MM.1S (cell line): ENCODE data around the gene THOC3.
"Not testable (repeated sequence)": the region's sequence is repeated elsewhere in the genome, so short reads cannot be mapped to it uniquely, and the experiment has no call there.

Experiments used
- DNase-seq: peaks from one replicate; pipeline ENCODE4 v3.0.0-alpha.2; 2015
- H2AFZ ChIP-seq: fragments of 300-600 bp; sonication (generic); 2 replicates; pipeline ENCODE4 v1.6.0; 2016; ENCODE audit warnings: antibody characterized with exemption, low read length
- H3F3A ChIP-seq: fragments of 300-600 bp; sonication (generic); 2 replicates; pipeline ENCODE4 v1.6.1; 2016; ENCODE audit warnings: mild to moderate bottlenecking, antibody characterized with exemption, low read length, moderate library complexity, mixed read lengths; ENCODE audit not compliant: insufficient read depth
- H3K27ac ChIP-seq: fragments of 300-600 bp; sonication (generic); 2 replicates; pipeline ENCODE4 v1.5.1; 2016; ENCODE audit warnings: mild to moderate bottlenecking, low read length
- H3K27me3 ChIP-seq: fragments of 300-600 bp; sonication (generic); replicated peaks from 2 replicates; pipeline ENCODE4 v1.6.0; 2016; ENCODE audit warnings: low read length; ENCODE audit not compliant: insufficient read depth
- H3K36me3 ChIP-seq: fragments of 300-600 bp; sonication (generic); replicated peaks from 2 replicates; pipeline ENCODE4 v1.6.1; 2016; ENCODE audit warnings: mild to moderate bottlenecking, low read length, mixed read lengths; ENCODE audit not compliant: insufficient read depth
- H3K4me1 ChIP-seq: fragments of 300-600 bp; sonication (generic); 2 replicates; pipeline ENCODE4 v1.6.1; 2016; ENCODE audit warnings: low read length, mixed read lengths
- H3K4me2 ChIP-seq: fragments of 300-600 bp; sonication (generic); 2 replicates; pipeline ENCODE4 v1.6.0; 2016; ENCODE audit warnings: low read depth, low read length
- H3K4me3 ChIP-seq: fragments of 300-600 bp; sonication (generic); 2 replicates; pipeline ENCODE4 v1.5.1; 2016; ENCODE audit warnings: low read length, mixed read lengths
- H3K79me2 ChIP-seq: fragments of 300-600 bp; sonication (generic); 2 replicates; pipeline ENCODE4 v1.6.1; 2016; ENCODE audit warnings: mixed run types, low read length, mixed read lengths
- H3K9ac ChIP-seq: fragments of 300-600 bp; sonication (generic); 2 replicates; pipeline ENCODE4 v1.6.1; 2016; ENCODE audit warnings: low read length, mixed read lengths
- H3K9me2 ChIP-seq: fragments of 300-600 bp; sonication (generic); replicated peaks from 2 replicates; pipeline ENCODE4 v1.6.1; 2016; ENCODE audit warnings: mild to moderate bottlenecking, low read length, mixed read lengths; ENCODE audit not compliant: insufficient read depth
- H3K9me3 ChIP-seq: fragments of 300-600 bp; sonication (generic); replicated peaks from 2 replicates; pipeline ENCODE4 v1.6.1; 2016; ENCODE audit warnings: mild to moderate bottlenecking, low read length, mixed read lengths; ENCODE audit not compliant: insufficient read depth
- H4K20me1 ChIP-seq: fragments of 300-600 bp; sonication (generic); 2 replicates; pipeline ENCODE4 v1.6.1; 2016; ENCODE audit warnings: mild to moderate bottlenecking, low read length, moderate library complexity, mixed read lengths; ENCODE audit not compliant: insufficient read depth

The THOC3 gene

GRCh38 chr5:175954107-175954506 lies 14.0 kb downstream of the THOC3 start:
- not testable (repeated sequence) for H3F3A ChIP-seq, DNase-seq, H3K27ac ChIP-seq, H3K4me1 ChIP-seq, H2AFZ ChIP-seq, H3K27me3 ChIP-seq, H3K36me3 ChIP-seq, H3K4me3 ChIP-seq, H3K9me3 ChIP-seq, H3K4me2 ChIP-seq, H3K9ac ChIP-seq, H4K20me1 ChIP-seq, H3K9me2 ChIP-seq, H3K79me2 ChIP-seq

- not testable (repeated sequence) for DNase-seq, H3K36me3 ChIP-seq, H3K9ac ChIP-seq
Observed at GRCh38 chr5:175952810-175953209, 15.3 kb downstream of the THOC3 start.

DNA sequence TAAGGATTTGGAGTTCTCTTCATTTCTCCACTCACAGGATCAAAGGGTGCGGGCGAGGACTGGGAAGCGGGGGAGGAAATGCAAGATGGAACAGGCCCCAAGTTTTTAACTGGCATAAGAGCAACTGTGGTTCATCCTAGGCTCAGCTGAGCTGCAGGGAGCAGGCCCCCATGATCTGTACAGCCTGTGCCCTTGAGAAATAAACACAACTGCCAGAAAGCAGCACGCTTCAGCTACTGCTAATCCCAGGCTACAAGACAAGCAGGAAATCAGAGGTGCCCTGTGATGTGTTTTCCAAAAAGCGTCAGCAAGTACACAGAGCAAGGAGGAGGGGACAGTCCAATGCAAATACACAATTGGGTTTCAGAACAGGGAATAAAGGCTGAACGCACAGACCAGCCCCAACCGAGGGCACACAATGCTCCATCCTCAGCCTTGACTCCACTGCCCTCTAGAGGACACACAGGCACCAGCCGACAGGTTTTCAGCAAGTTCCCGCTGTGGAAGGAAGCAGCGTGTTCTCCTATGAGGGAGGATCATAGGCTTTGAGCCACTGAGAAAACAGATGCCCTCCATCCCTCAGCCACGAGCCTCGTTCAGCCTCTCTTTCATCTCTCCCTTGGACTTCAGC lies 16.7 kb downstream of the THOC3 start:
- H3F3A ChIP-seq, H3K4me3 ChIP-seq, H3K4me2 ChIP-seq, H3K4me1 ChIP-seq, H3K36me3 ChIP-seq, H3K27me3 ChIP-seq, H3K9me2 ChIP-seq, H2AFZ ChIP-seq, H4K20me1 ChIP-seq, H3K79me2 ChIP-seq, H3K9ac ChIP-seq, H3K27ac ChIP-seq, H3K9me3 ChIP-seq, DNase-seq: not testable (repeated sequence)

More at GRCh38 chr5:175952810-175953209, 15.3 kb downstream of the THOC3 start:
- not testable (repeated sequence) for H3K27me3 ChIP-seq, H2AFZ ChIP-seq, H3K4me3 ChIP-seq, H3F3A ChIP-seq, H3K27ac ChIP-seq, H3K9me3 ChIP-seq, H3K4me1 ChIP-seq, H4K20me1 ChIP-seq, H3K9me2 ChIP-seq, H3K4me2 ChIP-seq, H3K79me2 ChIP-seq

- not testable (repeated sequence) for DNase-seq, H2AFZ ChIP-seq, H4K20me1 ChIP-seq, H3K4me2 ChIP-seq, H3K79me2 ChIP-seq, H3K9me3 ChIP-seq, H3K36me3 ChIP-seq, H3K9me2 ChIP-seq, H3K27me3 ChIP-seq, H3F3A ChIP-seq, H3K4me3 ChIP-seq, H3K27ac ChIP-seq, H3K9ac ChIP-seq, H3K4me1 ChIP-seq
Observed at GRCh38 chr5:175948329-175949108, 19.6 kb downstream of the THOC3 start.

DNA sequence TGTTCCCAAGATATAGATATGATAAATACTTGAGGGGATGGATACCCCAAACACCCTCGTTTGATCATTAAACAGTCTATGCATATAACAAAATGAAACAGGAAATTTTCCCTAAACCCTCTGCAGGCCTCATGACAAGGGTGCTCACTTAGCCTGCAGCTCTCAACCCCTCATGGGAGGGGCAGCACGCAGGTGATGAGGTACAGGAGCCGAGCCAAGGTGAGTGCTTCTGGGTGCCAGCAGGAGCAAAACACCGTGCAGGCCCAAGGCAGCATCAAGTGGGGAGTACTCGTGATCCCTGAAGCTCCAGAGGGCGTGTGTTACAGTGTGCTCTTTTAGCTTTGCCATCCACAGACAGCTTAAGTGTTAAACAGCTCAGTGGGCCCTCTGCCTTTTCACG lies 24.9 kb downstream of the THOC3 start:
- not testable (repeated sequence) for H3K27me3 ChIP-seq, H4K20me1 ChIP-seq, H3K9me2 ChIP-seq, H3F3A ChIP-seq, H3K9ac ChIP-seq, H3K36me3 ChIP-seq, H3K27ac ChIP-seq, H3K9me3 ChIP-seq, H2AFZ ChIP-seq, H3K4me3 ChIP-seq, H3K4me1 ChIP-seq, H3K4me2 ChIP-seq, H3K79me2 ChIP-seq, DNase-seq

DNA sequence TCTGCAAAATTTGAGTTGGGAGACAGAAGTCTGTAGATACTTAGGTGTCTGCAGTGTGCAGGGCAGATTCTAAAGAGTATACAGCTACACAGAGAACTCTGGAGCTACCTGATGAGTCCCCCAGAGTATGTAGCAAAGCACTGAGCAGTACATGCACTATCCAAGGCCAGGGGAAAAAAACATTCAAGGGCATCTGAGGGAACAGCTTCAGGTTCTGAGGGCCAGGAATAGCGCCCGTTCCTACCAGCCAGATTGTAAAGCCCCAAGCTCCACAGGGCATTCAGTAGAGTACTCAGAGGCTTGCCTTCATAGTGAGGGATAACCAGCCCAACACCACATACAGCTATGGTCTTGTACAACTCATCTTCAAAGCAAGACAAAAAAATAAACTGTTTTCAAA lies 27.5 kb downstream of the THOC3 start:
- H3K36me3 ChIP-seq, H3F3A ChIP-seq, H3K79me2 ChIP-seq, H3K27me3 ChIP-seq, H3K27ac ChIP-seq, H3K9ac ChIP-seq, H3K9me3 ChIP-seq, H4K20me1 ChIP-seq, H2AFZ ChIP-seq, H3K4me2 ChIP-seq, H3K9me2 ChIP-seq, H3K4me1 ChIP-seq, H3K4me3 ChIP-seq, DNase-seq: not testable (repeated sequence)

DNA sequence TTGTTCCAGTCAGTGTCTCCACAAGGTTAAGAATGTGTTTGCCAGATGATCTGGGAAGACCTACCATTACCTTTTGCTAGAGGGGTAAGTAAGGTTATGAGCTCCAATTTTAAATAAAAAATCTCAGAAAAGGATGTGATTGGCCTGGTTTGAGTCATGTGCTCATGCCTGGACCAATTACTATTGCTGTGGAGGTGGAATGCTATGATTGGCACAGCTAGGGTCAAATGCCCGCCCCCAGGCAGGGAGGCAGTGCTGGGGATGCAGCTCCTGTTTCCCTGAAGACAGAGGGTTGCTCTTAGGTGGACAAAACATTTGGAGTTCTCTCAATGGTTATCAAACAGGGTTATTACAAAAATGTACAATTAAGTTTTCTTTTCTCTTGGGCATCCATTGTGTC lies 29.6 kb downstream of the THOC3 start:
- H3K4me2 ChIP-seq, DNase-seq, H4K20me1 ChIP-seq, H3K4me1 ChIP-seq, H2AFZ ChIP-seq, H3F3A ChIP-seq, H3K36me3 ChIP-seq, H3K9me2 ChIP-seq, H3K4me3 ChIP-seq, H3K27ac ChIP-seq, H3K79me2 ChIP-seq, H3K9me3 ChIP-seq, H3K9ac ChIP-seq, H3K27me3 ChIP-seq: not testable (repeated sequence)

- not testable (repeated sequence) for H3K4me1 ChIP-seq, H3K9me3 ChIP-seq, H3F3A ChIP-seq, H3K27me3 ChIP-seq, H3K4me3 ChIP-seq, H3K4me2 ChIP-seq, H2AFZ ChIP-seq, DNase-seq, H3K36me3 ChIP-seq, H4K20me1 ChIP-seq, H3K9me2 ChIP-seq, H3K9ac ChIP-seq, H3K27ac ChIP-seq, H3K79me2 ChIP-seq
Observed at GRCh38 chr5:175928752-175929151, 39.4 kb downstream of the THOC3 start.
